ENCODE data around the gene GULP1. TPM values are rescaled to one million over a fixed set of nuclear protein-coding genes. Genes with fewer than 3 reads are reported as not detected.

Gene GULP1
- total and polyA plus RNA-seq, 2 of the 4 experiments (the other 2 are of a cell fraction), result 24.4 to 40.1 TPM

DNA sequence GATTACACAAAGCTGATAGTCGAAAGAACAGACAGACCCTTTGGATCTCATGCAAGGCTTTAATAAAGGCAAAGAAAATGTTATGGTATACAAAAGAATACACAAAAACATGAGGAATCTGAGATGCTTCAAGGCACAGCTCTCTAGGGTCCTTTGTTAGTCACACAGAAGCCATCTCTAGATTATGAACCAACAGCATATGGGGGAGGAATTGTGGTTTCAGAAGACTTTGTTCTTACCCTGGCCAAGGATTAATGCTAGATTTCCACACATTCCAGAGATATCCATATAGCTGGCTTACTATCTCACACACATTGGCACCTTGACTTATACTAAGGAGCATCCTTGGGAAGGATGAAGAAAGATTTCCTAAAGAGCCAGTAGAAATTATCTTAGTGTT, 206.1 kb downstream of the GULP1 start:
- no peak for TF ChIP-seq POLR2A (IDR thresholded peaks at IDR 0.05; ENCODE audit: low read depth, low read length)
- H3K4me2 ChIP-seq (ENCODE audit: low read depth, low read length), result no peak overlapping the region
- no peak overlapping the region; the same call in 1 of the 2 replicates for H3K4ac ChIP-seq (ENCODE audit: low read depth, low read length)
- H2AFZ ChIP-seq (replicated peaks; ENCODE audit: low read length, poor library complexity), result no peak overlapping the region
- no peak; the same call in 1 of the 2 replicates for ATAC-seq (ENCODE audit: low read depth)
- WGBS, 2 experiments (ENCODE audit: extremely low coverage in 2 of 2, insufficient read length in 1 of 2), result no CpG with 5 or more reads among the region's 1 CpG
- no peaks in the 10 kb centered on the region for H3K27me3 ChIP-seq (ENCODE audit: control insufficient read depth, insufficient read depth, low read length)
- peak overlapping the region; percentile 61; the same call in 1 of the 2 replicates for H4K91ac ChIP-seq (ENCODE audit: insufficient read depth, low read depth, low read length)
- H3K9me3 ChIP-seq (ENCODE audit: control insufficient read depth, insufficient read depth, low read length), result no peaks in the 10 kb centered on the region
- no peak overlapping the region; the same call in 1 of the 2 replicates for H2AK5ac ChIP-seq (ENCODE audit: low read depth, low read length)
- CTCF ChIA-PET, result interaction anchor here (0.6 kb wide), 1 partner anchor 187 kb away, joined by 5 read pairs; no protein-coding TSS in a partner anchor
- 0 out of 3 replicates have a peak overlapping the region, but pooled peaks have one; percentile 52 for H2BK15ac ChIP-seq (ENCODE audit: low read depth, low read length)
- no peak overlapping the region for H4K5ac ChIP-seq (ENCODE audit: low read depth, low read length)
- 0 out of 2 replicates have a peak overlapping the region, but pooled peaks have one; percentile 42 for H3K23ac ChIP-seq (ENCODE audit: low read depth, low read length)
- no peak overlapping the region for H3K9ac ChIP-seq (ENCODE audit: low read depth, low read length)
- BruUV-seq (replicated peaks), result no TSS peak
- H3K4me3 ChIP-seq (ENCODE audit: insufficient read depth, low read depth, low read length), result no peak overlapping the region
- no peak overlapping the region for H2BK120ac ChIP-seq (ENCODE audit: low read depth, low read length)
- H3K14ac ChIP-seq (replicated peaks; ENCODE audit: low read depth, low read length), result peak overlapping the region; percentile 17; the same call in 1 of the 2 replicates
- no peak for DNase-seq
- H3K56ac ChIP-seq (ENCODE audit: extremely low read depth, insufficient read depth, low read length), result no peak overlapping the region
- POLR2A ChIA-PET (ENCODE audit: unreplicated experiment), result no interaction called here
- H2AK9ac ChIP-seq (replicated peaks; ENCODE audit: low read depth, low read length, poor library complexity), result no peak overlapping the region
- H2BK20ac ChIP-seq (ENCODE audit: low read depth, low read length), result peak overlapping the region; percentile 63; the same call in 1 of the 2 replicates
- peaks cover 3 to 21% of the 10 kb centered on the region in 2 experiments; a peak in 3 of 4 replicates for H3K79me1 ChIP-seq (ENCODE audit: low read depth in 1 of 2, low read length in 2 of 2)
- dilution Hi-C loops (cut with HindIII; ENCODE audit: low sequenced_read_pairs, unreplicated experiment) (no loop called here), intact Hi-C loops (cut with micrococcal nuclease) (loop anchor here (5.0 kb wide), 1 partner anchor 205 kb away; the partner anchor contains the start of gene GULP1), in situ Hi-C loops (cut with MboI; ENCODE audit: low sequenced_read_pairs) (no loop called here)
- no peak overlapping the region for H3K27ac ChIP-seq (ENCODE audit: insufficient read depth, low read length)
- peak overlapping the region; percentile 13; the same call in 1 of the 2 replicates for H3K18ac ChIP-seq (ENCODE audit: low read depth, low read length)
- peaks cover 4% of the 10 kb centered on the region for H3K9me1 ChIP-seq (ENCODE audit: insufficient read depth, low read length)
- H4K20me1 ChIP-seq (ENCODE audit: insufficient read depth, low read length), result no peaks in the 10 kb centered on the region
- H3K36me3 ChIP-seq (ENCODE audit: control insufficient read depth, insufficient read depth, low read length), result no peaks in the 10 kb centered on the region
- H4K8ac ChIP-seq (ENCODE audit: low read depth in 2 of 2, low read length in 2 of 2), result peak overlapping the region in 1 of 2 experiments; percentile 12; a peak in 1 of 4 replicates
- peaks cover 11% of the 10 kb centered on the region for H3K4me1 ChIP-seq (ENCODE audit: control insufficient read depth, insufficient read depth, low read length)
- no peak overlapping the region for H2BK5ac ChIP-seq (ENCODE audit: low read depth, low read length, poor library complexity, severe bottlenecking)
